HepG2 (cell line): Measurements from ENCODE around the gene MTHFSD. TPM values are rescaled to one million over a fixed set of nuclear protein-coding genes. Genes with fewer than 3 reads are reported as not detected.

Source experiments
- ATAC-seq: fragments of 200-7000 bp; cut with Tn5 transposase; 3 replicates; pipeline ENCODE4 v1.9.1; 2020; ENCODE audit warnings: mild to moderate bottlenecking, moderate library complexity
- BruUV-seq: library from RNA; stranded (reverse); fragments of 400-500 nt; replicated peaks from 2 replicates; lab custom pipeline; 2021; lab: Mats Ljungman, UMichigan
- CTCF ChIA-PET: fragments of 300-600 bp; formaldehyde crosslinking; extraction: SDS; loops from one replicate; lab custom pipeline; 2021; ENCODE audit warnings: low total read pairs, inconsistent platforms, low intra/inter-chr PET ratio; lab: Yijun Ruan, JAX
- POLR2A ChIA-PET: fragments of 350-600 bp; sonication (Branson Sonifier 250); formaldehyde crosslinking; loops from one replicate; lab custom pipeline; 2020; ENCODE audit warnings: antibody characterized with exemption, inconsistent platforms; lab: Yijun Ruan, JAX
- DNase-seq: peaks from one replicate; pipeline ENCODE4 v3.0.0-alpha.2; 2015; ENCODE audit warnings: low spot score
- FAIRE-seq: peaks from 3 replicates; lab custom pipeline; 2011; peaks lifted over from hg19 to GRCh38; lab: Jason Lieb, UNC
- H2AFZ ChIP-seq: one replicate; pipeline ENCODE4 v1.6.1; 2011; ENCODE audit warnings: low read length, inconsistent platforms
- H3K27ac ChIP-seq: fragments of 300-600 bp; 3 replicates; pipeline ENCODE4 v1.8.0; 2011; ENCODE audit warnings: mixed run types, mild to moderate bottlenecking, mixed read lengths, low read length, inconsistent platforms; ENCODE audit not compliant: insufficient read depth; ENCODE audit errors: extremely low read length
- H3K27me3 ChIP-seq, 2 experiments: fragments of 200-600 bp in 1 of 2; 2 replicates in 1 of 2; 3 replicates in 1 of 2; pipeline versions ENCODE4 v1.6.0 to v1.8.0; 2011; ENCODE audit warnings: low read length in 2 of 2, mild to moderate bottlenecking in 2 of 2, moderate library complexity in 2 of 2, inconsistent platforms in 1 of 2; ENCODE audit not compliant: insufficient read depth in 2 of 2, control insufficient read depth in 1 of 2
- H3K36me3 ChIP-seq, 2 experiments: fragments of 200-600 bp in 1 of 2; replicated peaks in 1 of 2; 2 replicates in 1 of 2; 3 replicates in 1 of 2; pipeline versions ENCODE4 v1.5.1 to v1.8.0; 2011; ENCODE audit warnings: low read length in 2 of 2, inconsistent platforms in 1 of 2; ENCODE audit not compliant: insufficient read depth in 2 of 2, control insufficient read depth in 1 of 2
- H3K4me1 ChIP-seq: 2 replicates; pipeline ENCODE4 v1.5.1; 2012; ENCODE audit warnings: low read length, inconsistent platforms; ENCODE audit not compliant: insufficient read depth
- H3K4me2 ChIP-seq: 2 replicates; pipeline ENCODE4 v1.6.0; 2011; ENCODE audit warnings: low read depth, low read length, inconsistent platforms
- H3K4me3 ChIP-seq, 3 experiments: fragments of 200-600 bp in 1 of 3; sonication (generic), shearing (Covaris generic) in 1 of 3; replicated peaks in 1 of 3; 2 replicates each; pipeline ENCODE4 v1.5.1; 2011 to 2016; ENCODE audit warnings: low read length in 3 of 3, inconsistent platforms in 2 of 3, low read depth in 2 of 3, mild to moderate bottlenecking in 2 of 3, control low read depth in 1 of 3, mixed read lengths in 1 of 3; ENCODE audit not compliant: insufficient read depth in 1 of 3
- H3K79me2 ChIP-seq: one replicate; pipeline ENCODE4 v1.6.1; 2011; ENCODE audit warnings: low read length, inconsistent platforms; ENCODE audit not compliant: insufficient read depth
- H3K9ac ChIP-seq: 2 replicates; pipeline ENCODE4 v1.6.0; 2011; ENCODE audit warnings: mild to moderate bottlenecking, low read depth, low read length, inconsistent platforms; ENCODE audit not compliant: insufficient read depth
- H3K9me3 ChIP-seq: 2 replicates; pipeline ENCODE4 v1.5.1; 2012; ENCODE audit warnings: mild to moderate bottlenecking, low read length
- H4K20me1 ChIP-seq: 2 replicates; pipeline ENCODE4 v1.6.0; 2011; ENCODE audit warnings: inconsistent platforms, mild to moderate bottlenecking, low read length, moderate library complexity; ENCODE audit not compliant: insufficient read depth
- ARNT2 ChIP-seq: sonication (generic); formaldehyde crosslinking; IDR thresholded peaks from 2 replicates; pipeline ENCODE4 v1.8.0; 2022; ENCODE audit warnings: mild to moderate bottlenecking, low read depth, missing genetic modification reagents, moderate library complexity
- ELF3 ChIP-seq: IDR thresholded peaks from 2 replicates; pipeline ENCODE4 v1.6.1; 2016; ENCODE audit warnings: missing genetic modification reagents, missing compliant biosample characterization
- ERF ChIP-seq: IDR thresholded peaks from 2 replicates; pipeline ENCODE4 v1.6.1; 2018; ENCODE audit warnings: missing biosample characterization, missing genetic modification reagents
- GTF2F1 ChIP-seq: fragments of 150-350 bp; IDR thresholded peaks from 2 replicates; pipeline ENCODE4 v1.6.1; 2014; ENCODE audit warnings: low read length
- HNRNPLL ChIP-seq: fragments of 200-400 bp; formaldehyde crosslinking; IDR thresholded peaks from 2 replicates; pipeline ENCODE4 v1.6.1; 2017; ENCODE audit warnings: mild to moderate bottlenecking, low read depth, low read length; ENCODE audit not compliant: poor library complexity, severe bottlenecking
- HNRNPUL1 ChIP-seq: fragments of 200-400 bp; formaldehyde crosslinking; IDR thresholded peaks from 2 replicates; pipeline ENCODE4 v1.6.1; 2017; ENCODE audit warnings: low read depth, mild to moderate bottlenecking, low read length, moderate library complexity
- IKZF4 ChIP-seq: sonication (generic); formaldehyde crosslinking; IDR thresholded peaks from 2 replicates; pipeline ENCODE4 v1.5.1; 2020; ENCODE audit warnings: borderline replicate concordance, mild to moderate bottlenecking, low read depth, missing genetic modification reagents; ENCODE audit errors: not compliant biosample characterization
- PBX2 ChIP-seq: IDR thresholded peaks from 2 replicates; pipeline ENCODE4 v1.6.1; 2016; ENCODE audit warnings: control low read depth
- PCBP1 ChIP-seq: fragments of 200-400 bp; formaldehyde crosslinking; IDR thresholded peaks from 2 replicates; pipeline ENCODE4 v1.6.1; 2017; ENCODE audit warnings: mild to moderate bottlenecking, low read depth, low read length, borderline replicate concordance
- PRDM10 ChIP-seq: sonication (generic); formaldehyde crosslinking; IDR thresholded peaks from 2 replicates; pipeline ENCODE4 v1.4.0; 2020; ENCODE audit warnings: low read depth, missing genetic modification reagents
- PRDM4 ChIP-seq: sonication (generic); formaldehyde crosslinking; IDR thresholded peaks from 2 replicates; pipeline ENCODE4 v1.9.0; 2021; ENCODE audit warnings: missing genetic modification reagents, borderline replicate concordance
- REL ChIP-seq: sonication (generic); formaldehyde crosslinking; conservative IDR thresholded peaks from 2 replicates; pipeline ENCODE4 v1.8.0; 2022; ENCODE audit warnings: mild to moderate bottlenecking, missing genetic modification reagents, moderate library complexity
- TFE3 ChIP-seq: IDR thresholded peaks from 2 replicates; pipeline ENCODE4 v1.6.1; 2016
- ZNF264 ChIP-seq: sonication (generic); formaldehyde crosslinking; IDR thresholded peaks from 2 replicates; pipeline ENCODE4 v1.4.0; 2020; ENCODE audit warnings: missing genetic modification reagents
- ZNF572 ChIP-seq: sonication (generic); formaldehyde crosslinking; IDR thresholded peaks from 2 replicates; pipeline ENCODE4 v1.5.1; 2020; ENCODE audit warnings: mild to moderate bottlenecking, missing genetic modification reagents
- WGBS: methylation state at CpG from one replicate; pipeline ENCODE4 v1.1.6; 2017; ENCODE audit warnings: low lambda C conversion rate; 5-methylcytosine and 5-hydroxymethylcytosine counted together
- in situ Hi-C: cut with HindIII; loops from 2 replicates; pipeline ENCODE4 v1.10.0; 2017; ENCODE audit warnings: low pct_unique_long_range_greater_than_20kb; ENCODE audit not compliant: extremely low pct_ligation_motif_present
- intact Hi-C: fragments of 100-400 bp; cut with micrococcal nuclease; formaldehyde crosslinking; loops from one replicate; pipeline ENCODE4 v1.10.0; 2022; ENCODE audit not compliant: unreplicated experiment
- polyA plus RNA-seq, 8 experiments: library from polyadenylated mRNA; depleted of rRNA in 3 of 8; stranded (reverse) in 7 of 8; unstranded in 1 of 8; fragments of >200 nt; fragmentation: Illumina TruSeq in 4 of 8; extraction: Trizol in 4 of 8; gene quantifications; 2 replicates each; pipeline versions ENCODE4 v1.2.1 to v1.2.3, GENCODE V29; 2011 to 2016; ENCODE audit warnings: low read depth in 4 of 8, missing spikeins in 1 of 8, mixed read lengths in 1 of 8; ENCODE audit not compliant: insufficient read depth in 1 of 8
- total RNA-seq, 5 experiments: library from RNA; depleted of rRNA; stranded (reverse); fragments of >200 nt; fragmentation: Illumina TruSeq; extraction: Trizol; gene quantifications; 2 replicates each; pipeline ENCODE4 v1.2.3, GENCODE V29; 2016; ENCODE audit warnings: low read depth in 1 of 5

The MTHFSD gene
- total and polyA plus RNA-seq, 2 of the 13 experiments (the other 11 are each of a cell fraction or from before 2014, with no cell fraction given): 14.2 to 16.3 TPM

- DNase-seq: no peak
- no peak for ATAC-seq
- Histone ChIP-seq H3K9me3 (no peaks in the 10 kb centered on the region), H3K36me3 (peaks cover 5 to 33% of the 10 kb centered on the region in 2 experiments; a peak in 4 of 5 replicates), H4K20me1 (no peaks in the 10 kb centered on the region), H3K9ac (no peak overlapping the region), H3K4me1 (no peaks in the 10 kb centered on the region), H3K4me2 (no peak overlapping the region), H2AFZ (no peak overlapping the region), H3K4me3 (no peak overlapping the region), H3K27me3 (no peaks in the 10 kb centered on the region), H3K79me2 (no peaks in the 10 kb centered on the region), H3K27ac (no peak overlapping the region)
- no peak for TF ChIP-seq PBX2
- no peak for TF ChIP-seq REL (CRISPR knock-in tag)
- no peak for TF ChIP-seq ARNT2 (CRISPR knock-in tag)
- TF ChIP-seq IKZF4 (CRISPR knock-in tag): no peak
- TF ChIP-seq ZNF572 (CRISPR knock-in tag): no peak
- no peak for TF ChIP-seq PRDM4 (CRISPR knock-in tag)
- no peak for TF ChIP-seq PRDM10 (CRISPR knock-in tag)
- no peak for TF ChIP-seq HNRNPLL
- TF ChIP-seq ELF3 (CRISPR knock-in tag): no peak
- TF ChIP-seq TFE3: no peak
- TF ChIP-seq GTF2F1: no peak
- TF ChIP-seq ERF (CRISPR knock-in tag): no peak
- TF ChIP-seq HNRNPUL1: no peak
- no peak for TF ChIP-seq PCBP1
- no peak for TF ChIP-seq ZNF264 (CRISPR knock-in tag)
- WGBS: 90% methylated on average over 17 of the region's 18 CpGs
- no peak for FAIRE-seq
- in situ Hi-C loops (no loop called here), intact Hi-C loops (no loop called here)
- ChIA-PET CTCF (no interaction called here), POLR2A (no interaction called here)
- no TSS peak for BruUV-seq
Observed at GRCh38 chr16:86534779-86535615, 20.0 kb downstream of the MTHFSD start.
